WTC11 (cell line): ENCODE data around the gene SPINK7.

ENCODE experiments used
- CTCF ChIP-seq: fragments of 200-600 bp; IDR thresholded peaks from 2 replicates; pipeline ENCODE4 v1.8.0; 2022; ENCODE audit warnings: antibody characterized with exemption
- SP1 ChIP-seq: sonication (generic); formaldehyde crosslinking; conservative IDR thresholded peaks from 2 replicates; pipeline ENCODE4 v1.8.1; 2022; ENCODE audit warnings: missing genetic modification reagents
- USF2 ChIP-seq: sonication (generic); formaldehyde crosslinking; IDR thresholded peaks from 2 replicates; pipeline ENCODE4 v1.8.1; 2023; ENCODE audit warnings: mild to moderate bottlenecking, missing genetic modification reagents, moderate library complexity

- TF ChIP-seq CTCF: no peak
- no peak for TF ChIP-seq SP1
- TF ChIP-seq USF2 (CRISPR knock-in tag): no peak
These were observed 2.0 kb downstream of the SPINK7 start for GRCh38 chr5:148314187-148314586.
